Measurements from ENCODE around the gene MCC.

MCC gene

DNA sequence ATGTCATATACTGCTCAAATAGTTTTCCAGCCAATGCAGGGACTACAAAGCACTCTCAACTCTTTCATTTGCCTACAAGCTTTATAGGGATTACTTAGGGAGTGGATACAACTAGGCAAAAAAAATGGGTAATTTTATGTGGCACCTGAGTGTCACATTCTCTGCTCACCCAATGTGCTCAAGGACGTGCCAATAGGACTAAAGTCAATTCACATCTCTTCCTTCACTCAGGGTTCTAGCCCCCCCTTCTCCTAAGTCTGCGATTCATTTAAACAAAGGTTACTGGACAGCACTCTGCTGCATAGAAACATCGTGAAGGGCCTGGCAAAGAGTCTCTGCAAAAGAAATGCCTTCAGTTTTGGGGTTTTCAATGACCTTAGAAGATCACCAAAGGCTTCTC is 195.8 kb downstream of the MCC start:
- TF ChIP-seq, protein P1, sequence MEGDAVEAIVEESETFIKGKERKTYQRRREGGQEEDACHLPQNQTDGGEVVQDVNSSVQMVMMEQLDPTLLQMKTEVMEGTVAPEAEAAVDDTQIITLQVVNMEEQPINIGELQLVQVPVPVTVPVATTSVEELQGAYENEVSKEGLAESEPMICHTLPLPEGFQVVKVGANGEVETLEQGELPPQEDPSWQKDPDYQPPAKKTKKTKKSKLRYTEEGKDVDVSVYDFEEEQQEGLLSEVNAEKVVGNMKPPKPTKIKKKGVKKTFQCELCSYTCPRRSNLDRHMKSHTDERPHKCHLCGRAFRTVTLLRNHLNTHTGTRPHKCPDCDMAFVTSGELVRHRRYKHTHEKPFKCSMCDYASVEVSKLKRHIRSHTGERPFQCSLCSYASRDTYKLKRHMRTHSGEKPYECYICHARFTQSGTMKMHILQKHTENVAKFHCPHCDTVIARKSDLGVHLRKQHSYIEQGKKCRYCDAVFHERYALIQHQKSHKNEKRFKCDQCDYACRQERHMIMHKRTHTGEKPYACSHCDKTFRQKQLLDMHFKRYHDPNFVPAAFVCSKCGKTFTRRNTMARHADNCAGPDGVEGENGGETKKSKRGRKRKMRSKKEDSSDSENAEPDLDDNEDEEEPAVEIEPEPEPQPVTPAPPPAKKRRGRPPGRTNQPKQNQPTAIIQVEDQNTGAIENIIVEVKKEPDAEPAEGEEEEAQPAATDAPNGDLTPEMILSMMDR (IDR thresholded peaks at IDR 0.05; ENCODE audit: borderline replicate concordance, control extremely low read depth, extremely low read depth, insufficient read depth, missing control alignments): no peak
- in situ Hi-C loops (cut with MboI; ENCODE audit: low sequenced_read_pairs, unreplicated experiment): no loop called here

GRCh38 chr5:113283558-113283957 is 204.7 kb downstream of the MCC start:
- TF ChIP-seq, protein P1 (IDR thresholded peaks at IDR 0.05; ENCODE audit: borderline replicate concordance, control extremely low read depth, extremely low read depth, insufficient read depth, missing control alignments): no peak
- in situ Hi-C loops (cut with MboI; ENCODE audit: low sequenced_read_pairs, unreplicated experiment): no loop called here
- DNase-seq (ENCODE audit: low spot score): no peak

More for the DNA sequence above, 195.8 kb downstream of the MCC start:
- no peak for DNase-seq (ENCODE audit: low spot score)

DNA sequence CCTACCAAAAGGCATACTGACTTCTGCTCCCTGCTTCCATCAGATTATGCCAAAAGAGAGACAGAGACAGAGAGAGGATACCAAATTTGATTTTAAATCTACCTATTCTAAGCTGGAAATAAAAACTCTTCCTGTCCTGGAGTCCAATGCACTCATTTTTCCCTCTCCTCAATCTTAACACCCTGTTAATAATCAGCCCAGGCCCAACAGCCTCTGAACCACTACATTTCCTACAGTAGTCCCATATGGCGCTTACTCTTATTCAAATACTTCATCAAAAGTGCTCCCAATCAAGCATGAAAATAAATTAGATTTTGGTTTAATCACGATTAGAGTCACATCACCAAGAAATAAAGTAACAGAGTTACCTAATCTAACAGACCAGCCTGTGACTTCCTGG is 205.8 kb downstream of the MCC start:
- DNase-seq (ENCODE audit: low spot score): no peak
- in situ Hi-C loops (cut with MboI; ENCODE audit: low sequenced_read_pairs, unreplicated experiment): no loop called here
- TF ChIP-seq, protein P1 (IDR thresholded peaks at IDR 0.05; ENCODE audit: borderline replicate concordance, control extremely low read depth, extremely low read depth, insufficient read depth, missing control alignments): no peak

DNA sequence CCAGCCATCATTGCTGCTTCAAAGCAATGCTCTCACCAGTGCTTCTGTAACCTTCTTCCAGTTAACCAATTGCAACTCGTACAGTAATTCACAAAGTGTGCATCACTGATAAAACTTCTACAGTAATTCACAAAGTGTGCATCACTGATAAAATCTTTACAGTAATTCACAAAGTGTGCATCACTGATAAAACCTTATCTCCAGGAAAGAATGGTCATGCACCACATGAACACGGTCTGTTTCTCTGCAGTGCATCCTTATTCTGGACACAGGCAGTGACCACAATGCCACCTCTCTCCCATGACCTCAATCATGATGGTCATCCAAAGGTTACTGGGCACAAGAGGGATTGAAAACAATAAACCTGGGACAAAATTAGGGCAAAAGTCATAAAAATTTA is 207.1 kb downstream of the MCC start:
- in situ Hi-C loops (cut with MboI; ENCODE audit: low sequenced_read_pairs, unreplicated experiment): no loop called here
- TF ChIP-seq, protein P1 (IDR thresholded peaks at IDR 0.05; ENCODE audit: borderline replicate concordance, control extremely low read depth, extremely low read depth, insufficient read depth, missing control alignments): no peak
- DNase-seq (ENCODE audit: low spot score): no peak

DNA sequence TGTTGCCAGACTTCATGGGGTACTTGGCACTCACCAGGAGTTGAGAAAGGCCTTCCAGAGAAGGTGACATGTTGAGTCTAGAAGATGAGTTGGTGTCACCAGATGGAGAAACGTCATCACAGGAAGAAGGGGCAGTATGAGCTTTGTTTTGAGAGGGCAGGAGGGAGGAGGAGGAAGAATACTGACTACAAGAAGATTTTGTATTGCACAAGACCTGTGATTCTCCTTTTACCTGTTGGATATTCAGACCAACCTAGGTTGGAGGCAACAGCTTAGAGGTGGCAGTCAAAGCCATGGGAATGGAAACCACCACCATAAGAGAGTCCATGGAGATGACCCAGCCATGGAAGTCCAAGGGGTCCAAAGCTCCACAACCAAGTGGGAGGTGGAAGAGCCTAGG is 207.7 kb downstream of the MCC start:
- DNase-seq (ENCODE audit: low spot score): no peak
- in situ Hi-C loops (cut with MboI; ENCODE audit: low sequenced_read_pairs, unreplicated experiment): no loop called here
- TF ChIP-seq, protein P1 (IDR thresholded peaks at IDR 0.05; ENCODE audit: borderline replicate concordance, control extremely low read depth, extremely low read depth, insufficient read depth, missing control alignments): no peak

DNA sequence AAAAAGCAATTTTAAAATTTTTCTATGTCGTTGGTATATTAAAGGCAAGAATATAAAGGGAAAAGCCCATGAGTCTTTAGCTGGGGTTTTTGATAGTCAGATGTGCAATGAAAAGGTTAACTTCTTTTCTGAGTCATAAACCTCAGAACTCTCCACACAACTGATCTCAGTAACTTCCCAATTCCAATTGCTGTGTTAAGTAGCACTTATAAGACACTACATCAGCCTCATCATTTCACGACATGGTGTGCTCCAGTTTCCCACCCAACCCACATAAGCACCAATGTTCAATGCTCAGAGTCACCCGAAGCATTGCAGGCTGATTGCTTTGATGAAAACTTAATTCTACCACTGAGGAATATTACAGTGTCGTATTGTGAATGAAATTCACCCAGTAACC is 209.3 kb downstream of the MCC start:
- DNase-seq (ENCODE audit: low spot score): no peak
- TF ChIP-seq, protein P1 (IDR thresholded peaks at IDR 0.05; ENCODE audit: borderline replicate concordance, control extremely low read depth, extremely low read depth, insufficient read depth, missing control alignments): no peak
- in situ Hi-C loops (cut with MboI; ENCODE audit: low sequenced_read_pairs, unreplicated experiment): no loop called here

GRCh38 chr5:113276493-113276892 is 211.8 kb downstream of the MCC start:
- in situ Hi-C loops (cut with MboI; ENCODE audit: low sequenced_read_pairs, unreplicated experiment): no loop called here
- DNase-seq (ENCODE audit: low spot score): no peak
- TF ChIP-seq, protein P1 (IDR thresholded peaks at IDR 0.05; ENCODE audit: borderline replicate concordance, control extremely low read depth, extremely low read depth, insufficient read depth, missing control alignments): no peak

Measured in GM13976 (cell line).